Epithelial cell of prostate (primary cell): Measurements from ENCODE around the gene CXCR3.
"Not testable (repeated sequence)": the region's sequence is repeated elsewhere in the genome, so short reads cannot be mapped to it uniquely, and the experiment has no call there.

Experiments
- DNase-seq: peaks from one replicate; pipeline ENCODE4 v3.0.0-alpha.2; 2011; ENCODE audit warnings: low read depth, low spot score
- H3K27ac ChIP-seq: fragments of 450-650 bp; 2 replicates; pipeline ENCODE4 v1.5.1; 2017; ENCODE audit warnings: mild to moderate bottlenecking

The CXCR3 gene

GRCh38 chrX:71615056-71615455, 3.3 kb downstream of the CXCR3 start:
- H3K27ac ChIP-seq = no peak overlapping the region
- DNase-seq = no peak

GRCh38 chrX:71612256-71612655, 6.1 kb downstream of the CXCR3 start:
- H3K27ac ChIP-seq = no peak overlapping the region
- no peak for DNase-seq

- DNase-seq, H3K27ac ChIP-seq: not testable (repeated sequence)
Observed at GRCh38 chrX:71611736-71612135, 6.6 kb downstream of the CXCR3 start.

- no peak overlapping the region for H3K27ac ChIP-seq
- DNase-seq = no peak
Observed at GRCh38 chrX:71609095-71609750, 9.1 kb downstream of the CXCR3 start.

GRCh38 chrX:71607488-71607887, 10.8 kb downstream of the CXCR3 start:
- no peak for DNase-seq
- H3K27ac ChIP-seq = no peak overlapping the region

- no peak for DNase-seq
- H3K27ac ChIP-seq = no peak overlapping the region
Observed at GRCh38 chrX:71606536-71607216, 11.6 kb downstream of the CXCR3 start.

GRCh38 chrX:71604796-71605568, 13.3 kb downstream of the CXCR3 start:
- H3K27ac ChIP-seq = no peak overlapping the region
- DNase-seq = no peak

GRCh38 chrX:71604141-71604540, 14.2 kb downstream of the CXCR3 start:
- DNase-seq = no peak
- H3K27ac ChIP-seq = no peak overlapping the region

GRCh38 chrX:71603618-71604017, 14.7 kb downstream of the CXCR3 start:
- no peak overlapping the region for H3K27ac ChIP-seq
- no peak for DNase-seq

GRCh38 chrX:71599965-71600364, 18.3 kb downstream of the CXCR3 start:
- DNase-seq = no peak
- H3K27ac ChIP-seq = no peak overlapping the region

- H3K27ac ChIP-seq, DNase-seq: not testable (repeated sequence)
Observed at GRCh38 chrX:71593210-71593609, 25.1 kb downstream of the CXCR3 start.

GRCh38 chrX:71586929-71587328, 31.4 kb downstream of the CXCR3 start:
- no peak for DNase-seq
- H3K27ac ChIP-seq = no peak overlapping the region

GRCh38 chrX:71581210-71581609, 37.1 kb downstream of the CXCR3 start:
- no peak overlapping the region for H3K27ac ChIP-seq
- DNase-seq = no peak

GRCh38 chrX:71579990-71580380, 38.3 kb downstream of the CXCR3 start:
- H3K27ac ChIP-seq = no peak overlapping the region
- DNase-seq = no peak

- no peak overlapping the region for H3K27ac ChIP-seq
- no peak for DNase-seq
Observed at GRCh38 chrX:71579136-71579989, 38.9 kb downstream of the CXCR3 start.

- DNase-seq = no peak
Observed at GRCh38 chrX:71578253-71579135, 39.8 kb downstream of the CXCR3 start, which contains the start of gene GCNA. Gene GCNA (plus strand): TSS chrX:71578437. CDS start chrX:71580822, 2,385 bp downstream.

GRCh38 chrX:71577682-71578081, 40.6 kb downstream of the CXCR3 start:
- no peak for DNase-seq
- no peak overlapping the region for H3K27ac ChIP-seq

More at GRCh38 chrX:71578253-71579135, 39.8 kb downstream of the CXCR3 start, which contains the start of gene GCNA:
- H3K27ac ChIP-seq = no peak within 1 kb of the TSS

- no peak overlapping the region for H3K27ac ChIP-seq
Observed at GRCh38 chrX:71573590-71573989, 44.7 kb downstream of the CXCR3 start.

GRCh38 chrX:71571390-71571789, 46.9 kb downstream of the CXCR3 start:
- not testable (repeated sequence) for DNase-seq, H3K27ac ChIP-seq

More at GRCh38 chrX:71573590-71573989, 44.7 kb downstream of the CXCR3 start:
- DNase-seq = no peak
